Neural progenitor cell (in vitro differentiated cells): ENCODE data around the gene OSM. TPM values are rescaled to one million over a fixed set of nuclear protein-coding genes. Genes with fewer than 3 reads are reported as not detected.

Experiments
- DNase-seq: peaks from one replicate; pipeline ENCODE4 v3.0.0-alpha.2; 2016; ENCODE audit warnings: low spot score
- H2AFZ ChIP-seq: fragments of 200-600 bp; sonication (generic); replicated peaks from 2 replicates; pipeline ENCODE4 v1.6.1; 2016; ENCODE audit warnings: antibody characterized with exemption
- H3F3A ChIP-seq: fragments of 200-600 bp; sonication (generic); 2 replicates; pipeline ENCODE4 v1.6.1; 2016; ENCODE audit warnings: antibody characterized with exemption, low read depth
- H3K27ac ChIP-seq: fragments of 200-600 bp; sonication (generic); 2 replicates; pipeline ENCODE4 v1.5.1; 2016; ENCODE audit warnings: mild to moderate bottlenecking
- H3K27me3 ChIP-seq: fragments of 200-600 bp; sonication (generic); 2 replicates; pipeline ENCODE4 v1.6.1; 2016; ENCODE audit warnings: mild to moderate bottlenecking, moderate library complexity
- H3K36me3 ChIP-seq: fragments of 200-600 bp; sonication (generic); 2 replicates; pipeline ENCODE4 v1.5.1; 2016
- H3K4me1 ChIP-seq: fragments of 200-600 bp; sonication (generic); 2 replicates; pipeline ENCODE4 v1.6.1; 2016; ENCODE audit warnings: mixed run types
- H3K4me2 ChIP-seq: fragments of 200-600 bp; sonication (generic); 2 replicates; pipeline ENCODE4 v1.6.1; 2016
- H3K4me3 ChIP-seq: fragments of 200-600 bp; sonication (generic); 2 replicates; pipeline ENCODE4 v1.5.1; 2016
- H3K79me2 ChIP-seq: fragments of 200-600 bp; sonication (generic); 2 replicates; pipeline ENCODE4 v1.6.1; 2016; ENCODE audit warnings: low read depth
- H3K9ac ChIP-seq: fragments of 200-600 bp; sonication (generic); 2 replicates; pipeline ENCODE4 v1.6.1; 2016
- H3K9me3 ChIP-seq: fragments of 200-600 bp; sonication (generic); 2 replicates; pipeline ENCODE4 v1.5.1; 2016; ENCODE audit warnings: low read depth
- H4K20me1 ChIP-seq: fragments of 200-600 bp; sonication (generic); 2 replicates; pipeline ENCODE4 v1.6.1; 2016; ENCODE audit warnings: low read depth
- H3K27ac Mint-ChIP-seq: 3 replicates; pipeline ENCODE4 v1.8.0; 2021; ENCODE audit warnings: mixed read lengths
- H3K27me3 Mint-ChIP-seq: 2 replicates; pipeline ENCODE4 v1.8.0; 2022; ENCODE audit warnings: low read depth, mild to moderate bottlenecking, inconsistent platforms, moderate library complexity, mixed read lengths; ENCODE audit not compliant: insufficient read depth
- H3K36me3 Mint-ChIP-seq: 3 replicates; pipeline ENCODE4 v1.8.0; 2021; ENCODE audit warnings: mixed read lengths
- H3K4me1 Mint-ChIP-seq: 3 replicates; pipeline ENCODE4 v1.8.0; 2021; ENCODE audit warnings: mixed read lengths
- H3K4me3 Mint-ChIP-seq: 3 replicates; pipeline ENCODE4 v1.8.0; 2021; ENCODE audit warnings: mild to moderate bottlenecking, moderate library complexity, mixed read lengths
- H3K9me3 Mint-ChIP-seq: 3 replicates; pipeline ENCODE4 v1.8.0; 2020; ENCODE audit warnings: mixed read lengths
- CTCF ChIP-seq: fragments of 200-600 bp; sonication (generic); IDR thresholded peaks from 2 replicates; pipeline ENCODE4 v1.5.1; 2017; ENCODE audit warnings: antibody characterized with exemption, mild to moderate bottlenecking
- EZH2 ChIP-seq: fragments of 200-600 bp; sonication (generic); IDR thresholded peaks from 2 replicates; pipeline ENCODE4 v1.6.1; 2017; ENCODE audit warnings: antibody characterized with exemption, mild to moderate bottlenecking, moderate library complexity
- EZH2phosphoT487 ChIP-seq: fragments of 200-600 bp; sonication (generic); IDR thresholded peaks from 2 replicates; pipeline ENCODE4 v1.6.1; 2017; ENCODE audit warnings: antibody characterized with exemption
- total RNA-seq: library from RNA; depleted of rRNA; stranded (reverse); fragments of >200 nt; gene quantifications from 2 replicates; pipeline ENCODE4 v1.2.3, GENCODE V29; 2015; ENCODE audit warnings: low replicate concordance

The OSM gene
- total RNA-seq, 1 donor from 2014 or later: not detected

- H3K4me2 ChIP-seq: no peak overlapping the region
- H3K9ac ChIP-seq: no peak overlapping the region
- Mint-ChIP-seq H3K27ac (peak overlapping the region; percentile 37), H3K4me3 (no peak overlapping the region), H3K27me3 (peaks cover 8% of the 10 kb centered on the region), H3K4me1 (peaks cover 12% of the 10 kb centered on the region), H3K9me3 (no peaks in the 10 kb centered on the region), H3K36me3 (no peaks in the 10 kb centered on the region)
- no peaks in the 10 kb centered on the region for H4K20me1 ChIP-seq
- H3F3A ChIP-seq: no peaks in the 10 kb centered on the region
- no peaks in the 10 kb centered on the region for H3K27me3 ChIP-seq
- H3K79me2 ChIP-seq: no peaks in the 10 kb centered on the region
- H3K4me1 ChIP-seq: no peaks in the 10 kb centered on the region
- no peak for DNase-seq
- H3K27ac ChIP-seq: no peak overlapping the region
- H3K4me3 ChIP-seq: no peak overlapping the region
- no peak overlapping the region for H2AFZ ChIP-seq
- H3K36me3 ChIP-seq: no peaks in the 10 kb centered on the region
- TF ChIP-seq EZH2 (no peak), EZH2phosphoT487 (no peak), CTCF (no peak)
- no peaks in the 10 kb centered on the region for H3K9me3 ChIP-seq
Observed at GRCh38 chr22:30222321-30222720, 44.3 kb downstream of the OSM start.

GRCh38 chr22:30221121-30221992, 45.3 kb downstream of the OSM start:
- Histone ChIP-seq H3K4me3 (no peak overlapping the region), H3K9me3 (no peaks in the 10 kb centered on the region), H3K79me2 (no peaks in the 10 kb centered on the region), H3K27me3 (no peaks in the 10 kb centered on the region), H3K4me2 (no peak overlapping the region), H4K20me1 (no peaks in the 10 kb centered on the region), H3K36me3 (no peaks in the 10 kb centered on the region), H3K9ac (no peak overlapping the region), H3K4me1 (no peaks in the 10 kb centered on the region), H3F3A (no peaks in the 10 kb centered on the region), H3K27ac (no peak overlapping the region), H2AFZ (no peak overlapping the region)
- Mint-ChIP-seq H3K4me1 (peaks cover 12% of the 10 kb centered on the region), H3K4me3 (no peak overlapping the region), H3K27ac (no peak overlapping the region), H3K9me3 (no peaks in the 10 kb centered on the region), H3K36me3 (no peaks in the 10 kb centered on the region), H3K27me3 (peaks cover 8% of the 10 kb centered on the region)
- no peak for DNase-seq
- TF ChIP-seq EZH2phosphoT487 (no peak), EZH2 (no peak), CTCF (no peak)

GRCh38 chr22:30220338-30221012, 46.2 kb downstream of the OSM start:
- Histone ChIP-seq H3K27ac (no peak overlapping the region), H3F3A (no peaks in the 10 kb centered on the region), H3K79me2 (no peaks in the 10 kb centered on the region), H3K4me3 (no peak overlapping the region), H3K9ac (no peak overlapping the region), H3K4me2 (no peak overlapping the region), H2AFZ (no peak overlapping the region), H3K9me3 (no peaks in the 10 kb centered on the region), H4K20me1 (no peaks in the 10 kb centered on the region), H3K36me3 (no peaks in the 10 kb centered on the region), H3K4me1 (no peaks in the 10 kb centered on the region), H3K27me3 (no peaks in the 10 kb centered on the region)
- Mint-ChIP-seq H3K27ac (peak overlapping the region; percentile 3), H3K4me3 (no peak overlapping the region), H3K4me1 (peaks cover 12% of the 10 kb centered on the region), H3K27me3 (peaks cover 5% of the 10 kb centered on the region), H3K36me3 (no peaks in the 10 kb centered on the region), H3K9me3 (no peaks in the 10 kb centered on the region)
- TF ChIP-seq EZH2phosphoT487: no peak
- no peak for TF ChIP-seq CTCF
- TF ChIP-seq EZH2: no peak
- DNase-seq: no peak
